NCI-H1092 (cell line): Measurements from ENCODE around the gene PIK3C3.

ENCODE experiments used
- DNase-seq: peaks from one replicate; lab custom pipeline; 2025; lab: John Stamatoyannopoulos, UW

The PIK3C3 gene

DNA sequence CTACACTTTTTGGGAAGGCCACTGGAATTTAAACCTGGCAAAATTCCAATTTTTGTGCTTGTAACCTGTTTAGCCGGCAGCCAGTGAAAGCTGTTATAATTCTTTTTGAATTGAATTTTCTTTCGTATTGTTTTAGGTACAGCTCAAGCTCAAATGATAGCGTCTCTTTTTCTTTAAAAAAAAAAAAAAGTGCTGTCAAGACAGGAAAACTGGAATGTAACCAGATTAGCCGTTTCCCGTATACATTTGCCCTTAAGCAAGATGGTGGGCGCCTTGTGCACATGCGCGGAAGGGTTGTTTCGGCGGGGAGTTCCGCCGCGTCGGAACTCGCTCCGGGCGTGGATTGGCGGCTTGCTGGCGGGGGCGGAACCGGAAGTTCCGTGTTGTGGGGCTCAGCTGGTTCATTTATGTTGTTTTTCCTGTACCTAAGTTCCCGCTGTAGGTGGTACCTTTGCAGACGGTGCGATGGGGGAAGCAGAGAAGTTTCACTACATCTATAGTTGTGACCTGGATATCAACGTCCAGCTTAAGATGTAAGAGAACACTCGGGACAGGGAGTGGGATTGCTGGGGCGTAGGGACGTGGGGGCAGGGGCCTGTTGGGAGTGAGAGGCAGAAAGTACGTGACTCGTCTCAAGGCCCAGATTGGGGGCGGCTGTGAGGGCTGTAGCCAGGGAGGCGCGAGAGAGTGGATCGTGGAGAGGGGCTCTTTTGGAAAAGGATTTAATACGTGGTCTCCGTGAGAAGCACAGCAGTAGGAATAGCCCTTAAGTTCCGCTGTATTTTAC is at the start of gene PIK3C3:
PIK3C3 (plus strand) TSS at position 408 of the 787 bp plus-strand sequence; CDS start at position 466, 58 bp downstream.
- DNase-seq = peak; percentile 97

DNA sequence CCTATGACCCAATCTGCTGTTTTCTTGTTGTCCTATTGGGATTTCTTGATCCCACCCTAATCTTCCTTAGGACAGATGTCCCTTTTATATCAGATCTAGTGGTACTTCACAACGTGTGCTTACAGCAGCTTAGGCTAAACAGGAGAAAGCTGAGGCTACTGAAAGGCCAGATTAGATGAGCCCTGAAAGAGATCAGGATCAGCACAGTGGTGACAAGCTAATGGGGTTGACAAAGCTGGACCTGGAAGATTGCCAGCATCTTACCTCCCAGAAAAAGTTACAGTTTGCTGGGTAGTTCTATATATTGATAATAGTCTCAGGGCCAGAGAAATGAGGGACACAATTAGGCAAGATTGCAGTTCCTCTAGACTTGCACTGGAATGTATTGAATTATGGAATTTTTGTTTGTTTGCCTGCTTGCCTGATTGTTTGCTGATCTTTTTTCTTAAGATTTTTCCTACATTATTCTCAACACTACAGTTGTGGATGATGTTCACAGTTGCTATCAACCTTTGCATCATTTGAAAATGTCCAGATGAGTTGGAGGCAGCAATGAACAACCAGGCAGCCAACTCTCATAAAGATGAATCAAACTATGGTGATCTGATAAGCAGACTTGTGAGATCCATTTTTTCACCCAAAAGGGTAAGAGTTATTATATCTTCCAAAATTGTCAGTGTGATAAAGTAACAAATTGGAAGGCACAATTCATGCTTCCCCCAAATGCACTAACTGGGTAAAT is 49.1 kb upstream of the PIK3C3 start:
- DNase-seq = no peak

DNA sequence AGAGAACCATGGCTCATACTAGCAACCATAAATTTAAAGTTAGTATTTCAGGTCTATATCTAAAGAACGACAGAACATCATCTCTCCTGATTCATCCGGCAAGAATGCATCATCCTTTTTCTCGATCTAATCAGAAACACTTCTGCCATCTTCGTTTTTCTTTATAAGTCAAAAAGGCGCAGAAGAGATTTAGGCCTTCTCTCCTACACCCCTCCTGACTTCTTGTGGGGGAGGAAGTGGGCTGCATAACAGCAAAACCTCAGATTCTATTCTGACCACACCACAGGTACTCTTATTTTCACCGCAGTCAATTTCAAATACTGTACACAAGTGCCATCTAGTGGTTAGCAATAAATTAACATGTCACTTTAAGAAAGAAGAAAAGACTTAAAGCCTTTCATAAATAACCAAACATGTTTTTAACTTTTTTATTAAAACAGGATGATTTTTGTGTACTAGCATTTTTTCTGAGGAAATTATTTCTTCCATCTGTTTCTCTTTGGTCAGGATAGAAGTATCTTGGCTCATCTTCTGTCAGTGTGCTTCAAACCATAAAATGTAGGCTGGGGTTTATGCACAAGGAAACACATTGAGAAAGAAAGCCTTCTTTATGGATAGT is 48.4 kb upstream of the PIK3C3 start:
- peak; percentile 53 for DNase-seq

GRCh38 chr18:41917181-41917580 is 37.9 kb upstream of the PIK3C3 start:
- no peak for DNase-seq

DNA sequence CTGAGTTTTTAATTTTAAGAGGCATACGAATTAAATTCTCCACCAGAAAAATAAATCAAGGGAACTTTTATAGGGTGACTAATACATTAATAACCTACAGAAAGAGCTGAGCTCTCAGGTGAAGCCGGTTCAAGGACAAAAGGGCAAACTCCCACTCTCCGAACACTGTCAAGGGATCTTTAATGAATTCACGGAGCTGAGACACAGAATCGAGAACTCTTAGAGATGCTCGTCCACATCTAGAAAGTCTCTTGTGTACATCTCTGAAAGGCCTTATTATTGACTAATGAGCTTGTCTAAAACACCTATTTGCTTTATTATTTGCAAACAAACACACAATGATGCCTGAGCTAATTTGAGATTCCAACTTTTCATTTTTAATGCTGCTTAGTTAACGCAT is 33.3 kb upstream of the PIK3C3 start:
- DNase-seq = no peak

GRCh38 chr18:41922176-41922575 is 32.9 kb upstream of the PIK3C3 start:
- DNase-seq = no peak

- DNase-seq = no peak
These were observed 32.2 kb upstream of the PIK3C3 start for GRCh38 chr18:41922841-41923240.

- DNase-seq = no peak
These were observed 31.6 kb upstream of the PIK3C3 start for GRCh38 chr18:41923446-41923845.

DNA sequence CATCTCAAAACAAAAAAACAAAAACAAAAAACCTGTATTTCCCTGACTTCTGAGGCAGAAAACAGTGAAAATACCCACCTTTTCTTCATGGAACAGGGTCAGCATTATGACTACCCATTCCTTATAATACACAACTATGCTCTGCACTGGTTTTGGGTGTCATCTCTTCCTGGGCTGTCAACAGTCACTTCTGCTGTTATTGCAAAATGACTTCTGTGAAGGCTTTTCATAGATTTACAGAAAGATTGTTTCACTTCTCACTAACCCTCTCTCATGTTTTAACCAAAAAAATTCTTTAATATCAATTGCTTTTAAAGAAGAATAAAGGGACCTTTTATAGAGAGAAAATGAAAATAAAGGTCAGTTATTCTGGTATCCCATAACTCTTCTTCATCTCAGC is 26.5 kb upstream of the PIK3C3 start:
- DNase-seq = no peak

DNA sequence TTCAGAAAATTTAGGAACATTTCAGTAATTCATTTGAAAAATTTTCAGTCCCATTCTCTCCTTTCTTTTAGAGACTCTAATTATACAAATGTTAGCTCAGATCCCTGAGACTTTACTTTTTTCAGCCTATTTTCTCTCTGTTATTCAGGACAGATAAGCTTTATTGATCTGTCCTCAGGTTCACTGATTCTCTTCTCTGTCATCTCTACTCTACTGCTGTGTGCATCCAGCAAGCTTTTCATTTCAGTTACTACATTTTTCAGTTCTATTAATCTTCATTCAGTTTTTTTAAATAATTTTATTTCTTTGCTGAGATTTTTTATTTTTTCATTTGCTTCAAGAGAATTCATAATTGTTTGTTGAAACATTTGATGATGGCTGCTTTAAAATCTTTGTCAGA is 22.1 kb upstream of the PIK3C3 start:
- no peak for DNase-seq

- no peak for DNase-seq
These were observed 21.3 kb upstream of the PIK3C3 start for GRCh38 chr18:41933778-41934177.

GRCh38 chr18:41936471-41937134 is 18.4 kb upstream of the PIK3C3 start:
- DNase-seq = no peak

DNA sequence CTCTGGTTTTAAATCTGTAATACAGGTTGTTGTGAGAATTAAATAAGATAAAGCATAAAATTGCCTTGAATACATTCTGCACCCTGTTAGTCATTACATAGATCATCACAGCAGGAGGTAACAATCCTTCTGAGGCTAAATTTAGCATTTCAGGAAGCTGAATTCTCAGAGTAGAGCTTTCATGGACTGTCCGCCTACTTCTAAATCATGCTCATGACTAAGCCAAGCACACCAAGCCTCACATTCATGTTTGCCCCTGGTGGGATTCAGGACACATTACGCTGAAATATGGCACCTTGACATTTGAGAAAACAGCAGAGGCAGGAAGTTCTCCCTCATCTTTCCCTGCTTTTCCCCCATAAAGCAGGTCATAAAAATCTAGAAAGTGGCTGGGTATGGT is 16.6 kb upstream of the PIK3C3 start:
- DNase-seq = no peak

DNA sequence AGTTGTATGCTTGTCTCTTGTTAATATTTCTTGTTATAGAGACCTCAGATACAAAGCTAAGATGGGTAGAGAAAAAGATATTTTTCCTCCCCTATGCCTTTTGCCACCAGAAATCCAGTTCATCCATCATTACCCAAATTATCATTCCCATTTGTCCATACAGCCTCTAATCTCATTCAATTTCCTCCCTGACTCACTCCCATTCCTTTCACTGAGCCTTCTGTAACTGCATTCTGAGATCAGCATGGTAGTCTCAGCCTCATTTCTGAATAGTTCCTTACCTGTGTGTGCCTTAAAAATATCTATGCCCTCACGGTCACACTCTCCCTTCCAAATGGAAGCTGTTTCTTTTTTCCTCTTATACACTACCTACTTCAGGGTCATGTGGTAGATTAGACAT is 15.7 kb upstream of the PIK3C3 start:
- no peak for DNase-seq

DNA sequence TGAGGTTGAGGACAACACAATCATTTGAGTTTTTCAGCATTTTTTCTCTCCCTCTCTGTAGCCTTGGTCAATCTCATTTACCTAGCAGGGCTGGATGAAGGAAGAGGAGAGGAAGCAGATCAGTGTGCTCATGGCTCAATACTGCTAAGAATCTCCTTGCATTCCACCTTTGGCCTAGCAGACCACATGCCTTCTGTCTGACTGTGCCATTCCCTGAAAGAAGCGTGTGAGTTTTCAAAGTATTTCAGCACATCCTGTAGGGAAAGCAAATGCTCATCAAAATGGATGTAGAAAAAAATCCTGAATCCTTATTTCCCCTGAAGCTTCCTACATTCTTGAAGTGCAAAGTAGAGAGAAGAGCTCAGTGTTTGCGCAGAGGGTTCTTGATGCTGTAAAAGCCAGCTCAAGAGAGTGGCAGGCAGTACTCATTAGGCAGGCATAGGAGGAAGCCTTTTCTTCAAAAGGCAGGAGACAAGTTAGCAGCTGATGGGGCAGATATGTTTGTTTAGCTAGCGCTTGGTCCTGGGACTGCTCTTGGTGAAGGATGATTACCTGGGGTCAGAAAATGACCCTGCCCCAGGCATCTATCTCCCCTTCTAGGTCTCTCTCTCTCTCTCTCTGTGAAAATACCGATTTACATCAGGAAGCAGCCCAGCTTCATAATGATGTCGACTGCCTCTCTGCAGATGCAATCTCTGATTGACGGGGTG is 14.4 kb upstream of the PIK3C3 start:
- DNase-seq = no peak

DNA sequence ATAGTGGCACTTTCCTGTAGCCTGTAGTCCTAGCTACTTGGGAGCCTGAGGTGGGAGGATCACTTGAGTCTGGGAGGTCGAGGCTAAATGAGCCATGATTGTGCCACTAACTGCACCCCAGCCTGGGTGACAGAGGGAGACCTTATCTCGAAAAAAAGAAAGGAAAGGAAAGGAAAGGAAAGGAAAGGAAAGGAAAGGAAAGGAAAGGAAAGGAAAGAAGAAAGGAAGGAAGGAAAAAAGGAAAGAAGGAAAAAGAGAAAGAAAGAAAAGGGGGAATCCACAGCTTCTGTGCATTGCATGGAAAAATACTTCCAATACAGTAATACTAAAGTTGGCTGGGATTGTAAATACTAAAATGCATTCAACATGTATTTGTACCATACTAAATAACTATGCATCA is 12.8 kb upstream of the PIK3C3 start:
- no peak for DNase-seq

GRCh38 chr18:41948544-41949110 is 6.4 kb upstream of the PIK3C3 start:
- no peak for DNase-seq

DNA sequence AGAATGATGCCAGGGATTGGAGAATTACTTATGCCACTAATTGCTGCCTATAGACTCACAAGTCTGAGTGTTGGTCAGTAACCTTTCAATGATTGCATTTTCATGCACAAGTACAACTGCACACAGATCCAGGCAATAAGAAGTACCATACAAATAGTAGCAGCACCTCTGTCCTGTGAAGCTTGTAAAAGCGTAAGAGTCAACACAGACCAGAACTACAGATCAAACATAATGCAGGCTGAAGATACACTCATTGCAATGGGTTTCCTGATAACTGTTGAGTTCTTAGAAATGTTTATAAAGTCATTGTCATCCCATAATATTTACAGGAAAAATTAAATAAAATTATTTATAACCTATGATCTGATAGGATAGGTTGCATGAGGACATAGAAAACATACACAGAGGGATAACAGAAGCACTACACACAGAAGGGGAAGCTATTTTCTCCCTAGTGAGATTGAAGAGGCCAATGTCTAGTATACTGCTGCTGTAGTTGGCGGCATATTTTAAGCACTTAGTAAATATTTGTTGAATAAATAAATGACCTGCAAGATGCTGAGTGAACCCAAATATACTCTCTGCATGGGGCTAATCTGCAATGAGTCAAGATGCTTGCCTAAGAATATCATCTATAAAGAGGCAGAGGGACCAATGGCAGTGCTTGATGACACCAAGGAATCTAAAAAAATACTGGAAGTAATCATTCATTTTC is 5.7 kb upstream of the PIK3C3 start:
- no peak for DNase-seq

GRCh38 chr18:41955688-41956087 is 654 bp downstream of the PIK3C3 start:
- no peak for DNase-seq

- no peak for DNase-seq
These were observed 4.0 kb downstream of the PIK3C3 start for GRCh38 chr18:41959045-41959444.
